ENCODE measurements around the gene AGMAT.
A peak's percentile ranks its signal among the peaks of the same experiment; 100 is the strongest.

The AGMAT gene

GRCh38 chr1:15625056-15625917 is 40.4 kb upstream of the AGMAT start:
- Mint-ChIP-seq H3K4me1 (peaks cover 61% of the 10 kb centered on the region), H3K27ac (peak overlapping the region in 2 of 3 experiments; percentile 34 to 60), H3K36me3 (ENCODE audit: low read depth) (peaks cover 32% of the 10 kb centered on the region), H3K9me3 (no peaks in the 10 kb centered on the region), H3K27me3 (ENCODE audit: low read depth) (no peaks in the 10 kb centered on the region), H3K4me3 (no peak overlapping the region)
- no peak for TF ChIP-seq CTCF (IDR thresholded peaks at IDR 0.05; ENCODE audit: unreplicated experiment in 3 of 3)

DNA sequence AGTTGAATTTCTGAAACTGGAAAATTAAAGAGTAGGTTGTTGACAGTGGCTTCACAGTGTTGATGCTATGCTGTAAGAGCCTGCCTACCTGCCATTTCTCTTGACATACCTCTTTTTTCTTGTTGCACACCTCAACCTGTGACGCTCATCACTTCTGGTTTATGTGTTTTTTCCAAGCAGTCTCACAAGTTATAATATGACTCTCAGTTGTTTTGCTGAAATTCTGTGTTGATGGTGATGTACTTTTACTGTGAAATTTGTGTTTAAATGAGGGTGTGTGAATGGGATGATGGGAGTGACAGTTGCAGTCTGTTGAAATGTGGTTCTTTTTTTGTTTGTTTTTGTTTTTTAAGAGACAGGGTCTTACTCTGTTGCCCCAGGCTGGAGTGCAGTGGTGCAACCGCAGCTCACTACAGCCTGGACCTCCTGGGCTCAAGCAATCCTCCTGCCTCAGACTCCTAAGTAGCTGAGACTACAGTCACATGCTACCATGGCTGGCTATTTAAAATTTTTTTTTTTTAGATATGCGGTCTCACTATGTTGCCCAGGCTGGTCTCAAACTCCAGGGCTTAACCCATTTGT is 39.4 kb upstream of the AGMAT start:
- peaks cover 26% of the 10 kb centered on the region for H3K36me3 Mint-ChIP-seq (ENCODE audit: low read depth)
- H3K27ac Mint-ChIP-seq: peak overlapping the region in 1 of 3 experiments; percentile 23
- no peaks in the 10 kb centered on the region for H3K27me3 Mint-ChIP-seq (ENCODE audit: low read depth)
- H3K4me3 Mint-ChIP-seq: no peak overlapping the region
- peaks cover 65% of the 10 kb centered on the region for H3K4me1 Mint-ChIP-seq
- TF ChIP-seq CTCF (IDR thresholded peaks at IDR 0.05; ENCODE audit: unreplicated experiment in 3 of 3): no peak
- no peaks in the 10 kb centered on the region for H3K9me3 Mint-ChIP-seq

DNA sequence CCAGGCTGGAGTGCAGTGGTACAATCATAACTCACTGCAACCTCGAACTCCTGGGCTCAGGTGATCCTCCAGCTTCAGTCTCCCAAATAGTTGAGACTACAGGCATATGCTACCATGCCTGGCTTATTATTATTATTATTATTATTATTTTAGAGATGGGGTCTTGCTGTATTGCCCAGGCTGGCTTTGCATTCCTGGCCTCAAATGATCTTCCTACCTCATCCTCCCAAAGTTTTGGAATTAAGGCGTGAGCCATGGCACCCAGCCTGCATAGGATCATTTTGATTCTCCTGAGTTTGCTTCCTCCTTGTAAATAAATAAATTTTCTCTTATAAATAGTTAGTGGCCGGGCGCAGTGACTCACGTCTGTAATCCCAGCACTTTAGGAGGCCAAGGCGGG is 38.6 kb upstream of the AGMAT start:
- H3K4me3 Mint-ChIP-seq: no peak overlapping the region
- H3K27me3 Mint-ChIP-seq (ENCODE audit: low read depth): no peaks in the 10 kb centered on the region
- TF ChIP-seq CTCF (IDR thresholded peaks at IDR 0.05; ENCODE audit: unreplicated experiment in 3 of 3): no peak
- H3K36me3 Mint-ChIP-seq (ENCODE audit: low read depth): peaks cover 20% of the 10 kb centered on the region
- H3K27ac Mint-ChIP-seq: peak overlapping the region in 1 of 3 experiments; percentile 63
- H3K9me3 Mint-ChIP-seq: no peaks in the 10 kb centered on the region
- peaks cover 71% of the 10 kb centered on the region for H3K4me1 Mint-ChIP-seq

GRCh38 chr1:15622712-15623373 is 38.0 kb upstream of the AGMAT start:
- Mint-ChIP-seq H3K27me3 (ENCODE audit: low read depth) (no peaks in the 10 kb centered on the region), H3K4me3 (peak overlapping the region in 1 of 3 experiments; percentile 11), H3K27ac (peak overlapping the region in 2 of 3 experiments; percentile 43 to 63), H3K9me3 (no peaks in the 10 kb centered on the region), H3K4me1 (peaks cover 70% of the 10 kb centered on the region), H3K36me3 (ENCODE audit: low read depth) (peaks cover 17% of the 10 kb centered on the region)
- TF ChIP-seq CTCF (IDR thresholded peaks at IDR 0.05; ENCODE audit: unreplicated experiment in 3 of 3): no peak

DNA sequence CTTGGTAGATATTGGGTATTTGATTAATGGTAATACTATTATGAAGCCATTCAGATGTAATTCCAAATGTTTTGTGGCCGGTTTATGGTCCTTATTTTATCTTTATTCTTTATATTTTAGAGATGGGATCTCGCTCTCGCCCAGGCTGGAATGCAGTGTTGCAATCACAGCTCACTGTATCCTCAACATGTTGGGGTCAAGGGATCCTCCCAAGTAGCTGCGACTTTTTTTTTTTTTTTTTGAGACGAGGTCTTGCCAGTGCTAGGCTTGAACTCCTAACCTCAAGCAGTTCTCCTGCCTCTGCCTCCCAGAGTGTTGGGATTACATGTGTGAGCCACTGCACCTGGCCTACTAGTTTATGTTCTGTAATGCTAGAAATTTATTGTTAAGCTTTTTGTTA is 37.1 kb upstream of the AGMAT start:
- no peak for TF ChIP-seq CTCF (IDR thresholded peaks at IDR 0.05; ENCODE audit: unreplicated experiment in 3 of 3)
- Mint-ChIP-seq H3K4me1 (peaks cover 62% of the 10 kb centered on the region), H3K27me3 (ENCODE audit: low read depth) (no peaks in the 10 kb centered on the region), H3K27ac (peak overlapping the region in 1 of 3 experiments; percentile 63), H3K4me3 (no peak overlapping the region), H3K9me3 (no peaks in the 10 kb centered on the region), H3K36me3 (ENCODE audit: low read depth) (peaks cover 8% of the 10 kb centered on the region)
